PC-3 (cell line): ENCODE data around the gene WWC2. TPM values are rescaled to one million over a fixed set of nuclear protein-coding genes. Genes with fewer than 3 reads are reported as not detected.
"Not testable (repeated sequence)": the region's sequence is repeated elsewhere in the genome, so short reads cannot be mapped to it uniquely, and the experiment has no call there.

Source experiments
- ATAC-seq: fragments of 200-7000 bp; cut with Tn5 transposase; 2 replicates; pipeline ENCODE4 v1.9.1; 2020; ENCODE audit warnings: mild to moderate bottlenecking, moderate library complexity
- BruUV-seq: library from RNA; stranded (reverse); fragments of 400-500 nt; replicated peaks from 2 replicates; lab custom pipeline; 2021; lab: Mats Ljungman, UMichigan
- CTCF ChIA-PET: fragments of 300-600 bp; sonication (Branson Sonifier 250); formaldehyde crosslinking; loops from one replicate; lab custom pipeline; 2022; ENCODE audit warnings: antibody characterized with exemption; lab: Charles Lee
- POLR2A ChIA-PET: fragments of 300-600 bp; sonication (Branson Sonifier 250); formaldehyde crosslinking; loops from one replicate; lab custom pipeline; 2022; ENCODE audit warnings: antibody characterized with exemption; ENCODE audit not compliant: unreplicated experiment; lab: Charles Lee
- DNase-seq: peaks from one replicate; pipeline ENCODE4 v3.0.0-alpha.2; 2015
- H2AFZ ChIP-seq: fragments of 300-600 bp; sonication (generic); 2 replicates; pipeline ENCODE4 v1.6.0; 2016; ENCODE audit warnings: antibody characterized with exemption, low read length
- H3F3A ChIP-seq: fragments of 300-600 bp; sonication (generic); one replicate; pipeline ENCODE4 v1.6.0; 2017; ENCODE audit warnings: antibody characterized with exemption, low read length, control low read depth, mild to moderate bottlenecking; ENCODE audit not compliant: unreplicated experiment
- H3K27ac ChIP-seq: fragments of 300-600 bp; sonication (generic); 2 replicates; pipeline ENCODE4 v1.5.1; 2016; ENCODE audit warnings: mild to moderate bottlenecking, low read length
- H3K27me3 ChIP-seq: fragments of 300-600 bp; sonication (generic); 2 replicates; pipeline ENCODE4 v1.6.1; 2016; ENCODE audit warnings: low read length, mixed read lengths
- H3K36me3 ChIP-seq: fragments of 300-600 bp; sonication (generic); 2 replicates; pipeline ENCODE4 v1.6.1; 2016; ENCODE audit warnings: low read depth, mixed run types, low read length, mixed read lengths
- H3K4me1 ChIP-seq: fragments of 300-600 bp; sonication (generic); 2 replicates; pipeline ENCODE4 v1.5.1; 2016; ENCODE audit warnings: low read length; ENCODE audit not compliant: insufficient read depth
- H3K4me2 ChIP-seq: fragments of 300-600 bp; sonication (generic); 2 replicates; pipeline ENCODE4 v1.6.0; 2016; ENCODE audit warnings: low read length
- H3K4me3 ChIP-seq: fragments of 300-600 bp; sonication (generic); 2 replicates; pipeline ENCODE4 v1.5.1; 2016; ENCODE audit warnings: mild to moderate bottlenecking, low read length, mixed read lengths
- H3K79me2 ChIP-seq: fragments of 300-600 bp; sonication (generic); 2 replicates; pipeline ENCODE4 v1.6.1; 2017; ENCODE audit warnings: low read length, mixed read lengths
- H3K9ac ChIP-seq: fragments of 300-600 bp; sonication (generic); 2 replicates; pipeline ENCODE4 v1.6.0; 2016; ENCODE audit warnings: mild to moderate bottlenecking, low read length
- H3K9me2 ChIP-seq: fragments of 300-600 bp; sonication (generic); replicated peaks from 2 replicates; pipeline ENCODE4 v1.6.1; 2016; ENCODE audit warnings: mixed run types, low read length, mixed read lengths
- H3K9me3 ChIP-seq: fragments of 300-600 bp; sonication (generic); 2 replicates; pipeline ENCODE4 v1.6.1; 2016; ENCODE audit warnings: low read length, mixed read lengths
- H4K20me1 ChIP-seq: fragments of 300-600 bp; sonication (generic); 2 replicates; pipeline ENCODE4 v1.6.1; 2016; ENCODE audit warnings: low read length, mixed read lengths
- CTCF ChIP-seq: fragments of 300-600 bp; sonication (generic); conservative IDR thresholded peaks from 2 replicates; pipeline ENCODE4 v1.5.1; 2017; ENCODE audit warnings: antibody characterized with exemption, low read depth, mild to moderate bottlenecking, low read length
- EZH2 ChIP-seq: fragments of 300-600 bp; sonication (generic); IDR thresholded peaks from one replicate; pipeline ENCODE4 v1.6.1; 2017; ENCODE audit warnings: antibody characterized with exemption, mild to moderate bottlenecking, low read length; ENCODE audit not compliant: unreplicated experiment
- EZH2phosphoT487 ChIP-seq: fragments of 300-600 bp; sonication (generic); IDR thresholded peaks from 2 replicates; pipeline ENCODE4 v1.6.1; 2018; ENCODE audit warnings: mild to moderate bottlenecking, antibody characterized with exemption, low read length, borderline replicate concordance
- intact Hi-C: fragments of 100-400 bp; cut with micrococcal nuclease; formaldehyde crosslinking; loops from 2 replicates; pipeline ENCODE4 v1.9.0; 2023
- total RNA-seq: library from RNA; depleted of rRNA; stranded (reverse); fragments of >200 nt; gene quantifications from 2 replicates; pipeline ENCODE4 v1.2.3, GENCODE V29; 2014

Gene WWC2
- total RNA-seq, 1 experiment from 2014 or later: 15.8 TPM

GRCh38 chr4:183321516-183321915, 222.5 kb downstream of the WWC2 start:
- no peaks in the 10 kb centered on the region for H3K27me3 ChIP-seq
- no peak for DNase-seq
- intact Hi-C loops: no loop called here

GRCh38 chr4:183322326-183322725, 223.3 kb downstream of the WWC2 start, which contains the start of gene CLDN24:
Gene CLDN24, minus strand, starts transcription at chr4:183322426. Its CDS starts 0 bp downstream, at chr4:183322426.
- Histone ChIP-seq H3K27ac (no peak within 1 kb of the TSS), H3K9ac (no peak within 1 kb of the TSS), H3K27me3 (no peaks in the 10 kb centered on the region), H3K4me3 (no peak within 1 kb of the TSS), H3K9me2 (no peaks in the 10 kb centered on the region), H3K4me2 (no peak within 1 kb of the TSS), H2AFZ (no peak within 1 kb of the TSS), H4K20me1 (no peaks in the 10 kb centered on the region), H3K4me1 (no peaks in the 10 kb centered on the region), H3F3A (no peaks in the 10 kb centered on the region), H3K36me3 (no peaks in the 10 kb centered on the region; the same call in 1 of the 2 replicates), H3K9me3 (peaks cover 8% of the 10 kb centered on the region), H3K79me2 (no peaks in the 10 kb centered on the region)
- intact Hi-C loops: no loop called here
- no TSS peak for BruUV-seq
- ATAC-seq (no peak), DNase-seq (no peak)
- ChIA-PET POLR2A (no interaction called here), CTCF (no interaction called here)
- TF ChIP-seq CTCF (no peak), EZH2 (no peak), EZH2phosphoT487 (no peak)

More at GRCh38 chr4:183321516-183321915, 222.5 kb downstream of the WWC2 start:
- CTCF ChIA-PET: no interaction called here
- Histone ChIP-seq H4K20me1 (no peaks in the 10 kb centered on the region), H3K9me2 (no peaks in the 10 kb centered on the region), H3K79me2 (no peaks in the 10 kb centered on the region), H2AFZ (no peak overlapping the region), H3K9ac (no peak overlapping the region), H3K4me3 (no peak overlapping the region), H3F3A (no peaks in the 10 kb centered on the region), H3K4me2 (no peak overlapping the region), H3K36me3 (no peaks in the 10 kb centered on the region; the same call in 1 of the 2 replicates), H3K9me3 (peaks cover 8% of the 10 kb centered on the region), H3K4me1 (no peaks in the 10 kb centered on the region), H3K27ac (no peak overlapping the region)
- TF ChIP-seq EZH2 (no peak), EZH2phosphoT487 (no peak), CTCF (no peak)
- no TSS peak for BruUV-seq
- ATAC-seq: no peak
- POLR2A ChIA-PET: no interaction called here

- Histone ChIP-seq H3K9ac (no peak overlapping the region), H3K4me2 (no peak overlapping the region), H3K36me3 (no peaks in the 10 kb centered on the region; the same call in 1 of the 2 replicates), H3K9me2 (no peaks in the 10 kb centered on the region), H4K20me1 (no peaks in the 10 kb centered on the region), H2AFZ (no peak overlapping the region), H3F3A (no peaks in the 10 kb centered on the region), H3K4me1 (no peaks in the 10 kb centered on the region; the same call in 1 of the 2 replicates), H3K4me3 (no peak overlapping the region), H3K27ac (no peak overlapping the region), H3K9me3 (peaks cover 8% of the 10 kb centered on the region), H3K79me2 (no peaks in the 10 kb centered on the region), H3K27me3 (no peaks in the 10 kb centered on the region)
- DNase-seq (no peak), ATAC-seq (no peak)
- TF ChIP-seq EZH2: no peak
- no peak for TF ChIP-seq EZH2phosphoT487
- no peak for TF ChIP-seq CTCF
- POLR2A ChIA-PET: no interaction called here
- BruUV-seq: no TSS peak
- intact Hi-C loops: no loop called here
- CTCF ChIA-PET: no interaction called here
Measured at GRCh38 chr4:183323295-183323694, 224.2 kb downstream of the WWC2 start.

GRCh38 chr4:183324056-183324455, 225.0 kb downstream of the WWC2 start:
- H3F3A ChIP-seq, H4K20me1 ChIP-seq, intact Hi-C loops, H3K4me1 ChIP-seq, H3K36me3 ChIP-seq, H3K4me2 ChIP-seq, H2AFZ ChIP-seq, DNase-seq, H3K9me3 ChIP-seq, H3K27ac ChIP-seq, H3K79me2 ChIP-seq, H3K9me2 ChIP-seq, H3K27me3 ChIP-seq, H3K9ac ChIP-seq, BruUV-seq, POLR2A ChIA-PET, H3K4me3 ChIP-seq, CTCF ChIA-PET, ATAC-seq: not testable (repeated sequence)
